Measurements from ENCODE around the gene SSBP3.

SSBP3 gene

DNA sequence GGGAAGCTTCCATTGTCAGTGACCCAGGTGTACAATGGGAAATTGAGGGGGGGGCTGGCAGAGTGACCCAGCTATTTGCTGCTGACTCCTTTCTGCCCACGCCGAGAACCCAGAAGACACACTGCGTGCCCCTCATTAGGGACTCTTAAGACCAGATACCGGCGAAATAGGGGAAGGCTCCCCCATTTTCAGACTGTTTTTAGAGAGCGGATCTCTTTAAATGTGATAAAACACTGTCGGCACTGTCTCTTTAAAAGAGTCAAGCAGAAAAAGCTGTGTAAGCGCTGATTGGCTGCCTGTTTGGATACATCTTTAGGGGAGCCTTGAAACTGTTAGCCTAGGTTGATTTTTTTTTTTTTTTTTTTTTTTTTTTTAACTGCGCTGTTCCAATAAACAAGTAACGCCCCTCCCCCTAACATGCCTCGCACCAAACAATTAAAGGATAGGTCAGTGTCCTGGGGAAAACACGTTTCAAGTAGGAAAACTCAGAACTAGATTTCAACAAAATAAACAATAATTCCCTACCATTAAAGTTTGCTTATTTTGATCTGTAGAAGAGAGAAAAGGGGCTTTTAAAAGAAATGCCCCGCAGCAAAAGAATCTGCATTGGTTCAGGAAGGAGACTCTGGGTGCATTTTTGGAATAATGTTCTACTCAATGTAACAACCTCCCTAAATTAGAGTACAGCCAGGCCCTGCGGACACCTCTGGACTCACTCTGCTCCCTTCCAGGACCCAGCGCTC is 1.4 kb upstream of the SSBP3 start:
- Histone ChIP-seq H3K4me2 (ENCODE audit: low read depth, low read length, poor library complexity, severe bottlenecking) (peak overlapping the region; percentile 69), H3F3A (ENCODE audit: insufficient read depth) (0 out of 2 replicates have a peak, but pooled peaks cover 8% of the 10 kb centered on the region), H3K27ac (ENCODE audit: low read depth, low read length) (peak overlapping the region; percentile 20), H3K79me2 (ENCODE audit: insufficient read depth, low read length) (no peaks in the 10 kb centered on the region), H3K27me3 (ENCODE audit: low read length) (no peaks in the 10 kb centered on the region), H3K36me3 (ENCODE audit: low read length) (no peaks in the 10 kb centered on the region), H4K20me1 (ENCODE audit: low read depth, low read length) (no peaks in the 10 kb centered on the region; the same call in 1 of the 2 replicates), H2AFZ (ENCODE audit: low read depth, low read length, severe bottlenecking) (peak overlapping the region; percentile 37), H3K9me2 (replicated peaks; ENCODE audit: insufficient read depth, low read length) (no peaks in the 10 kb centered on the region), H3K4me3 (ENCODE audit: insufficient read depth, low read length, poor library complexity, severe bottlenecking) (peak overlapping the region; percentile 91), H3K9ac (ENCODE audit: low read length) (peak overlapping the region; percentile 63), H3K9me3 (ENCODE audit: insufficient read depth, low read length) (no peaks in the 10 kb centered on the region)
- no peak for TF ChIP-seq EZH2phosphoT487 (conservative IDR thresholded peaks at IDR 0.05; ENCODE audit: low read length)
- TF ChIP-seq, protein P1, sequence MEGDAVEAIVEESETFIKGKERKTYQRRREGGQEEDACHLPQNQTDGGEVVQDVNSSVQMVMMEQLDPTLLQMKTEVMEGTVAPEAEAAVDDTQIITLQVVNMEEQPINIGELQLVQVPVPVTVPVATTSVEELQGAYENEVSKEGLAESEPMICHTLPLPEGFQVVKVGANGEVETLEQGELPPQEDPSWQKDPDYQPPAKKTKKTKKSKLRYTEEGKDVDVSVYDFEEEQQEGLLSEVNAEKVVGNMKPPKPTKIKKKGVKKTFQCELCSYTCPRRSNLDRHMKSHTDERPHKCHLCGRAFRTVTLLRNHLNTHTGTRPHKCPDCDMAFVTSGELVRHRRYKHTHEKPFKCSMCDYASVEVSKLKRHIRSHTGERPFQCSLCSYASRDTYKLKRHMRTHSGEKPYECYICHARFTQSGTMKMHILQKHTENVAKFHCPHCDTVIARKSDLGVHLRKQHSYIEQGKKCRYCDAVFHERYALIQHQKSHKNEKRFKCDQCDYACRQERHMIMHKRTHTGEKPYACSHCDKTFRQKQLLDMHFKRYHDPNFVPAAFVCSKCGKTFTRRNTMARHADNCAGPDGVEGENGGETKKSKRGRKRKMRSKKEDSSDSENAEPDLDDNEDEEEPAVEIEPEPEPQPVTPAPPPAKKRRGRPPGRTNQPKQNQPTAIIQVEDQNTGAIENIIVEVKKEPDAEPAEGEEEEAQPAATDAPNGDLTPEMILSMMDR (IDR thresholded peaks at IDR 0.05; ENCODE audit: insufficient read depth, low read length, poor library complexity, severe bottlenecking), result no peak

DNA sequence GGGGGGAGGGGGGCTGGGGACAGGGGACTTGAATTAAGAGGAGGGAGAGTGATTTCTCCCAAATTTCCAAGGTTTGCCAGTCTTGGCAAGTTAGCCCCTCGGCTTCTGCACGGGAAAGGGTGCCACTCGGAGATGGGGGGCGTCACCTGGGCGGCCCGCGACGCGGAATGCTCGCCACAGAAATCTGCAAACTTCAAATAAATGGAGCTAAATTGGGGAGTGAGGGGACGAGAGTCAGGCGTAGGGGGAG is 885 bp upstream of the SSBP3 start:
- Histone ChIP-seq H3K36me3 (ENCODE audit: low read length) (no peaks in the 10 kb centered on the region), H3K79me2 (ENCODE audit: insufficient read depth, low read length) (no peaks in the 10 kb centered on the region), H3K27ac (ENCODE audit: low read depth, low read length) (peak overlapping the region; percentile 20), H3K27me3 (ENCODE audit: low read length) (no peaks in the 10 kb centered on the region), H3K4me2 (ENCODE audit: low read depth, low read length, poor library complexity, severe bottlenecking) (peak overlapping the region; percentile 69), H2AFZ (ENCODE audit: low read depth, low read length, severe bottlenecking) (peak overlapping the region; percentile 37), H3K9ac (ENCODE audit: low read length) (peak overlapping the region; percentile 63), H3F3A (ENCODE audit: insufficient read depth) (0 out of 2 replicates have a peak, but pooled peaks cover 8% of the 10 kb centered on the region), H3K4me3 (ENCODE audit: insufficient read depth, low read length, poor library complexity, severe bottlenecking) (peak overlapping the region; percentile 91), H3K9me2 (replicated peaks; ENCODE audit: insufficient read depth, low read length) (no peaks in the 10 kb centered on the region), H3K9me3 (ENCODE audit: insufficient read depth, low read length) (no peaks in the 10 kb centered on the region), H4K20me1 (ENCODE audit: low read depth, low read length) (no peaks in the 10 kb centered on the region; the same call in 1 of the 2 replicates)
- no peak for TF ChIP-seq EZH2phosphoT487 (conservative IDR thresholded peaks at IDR 0.05; ENCODE audit: low read length)
- TF ChIP-seq, protein P1 (IDR thresholded peaks at IDR 0.05; ENCODE audit: insufficient read depth, low read length, poor library complexity, severe bottlenecking), result no peak

DNA sequence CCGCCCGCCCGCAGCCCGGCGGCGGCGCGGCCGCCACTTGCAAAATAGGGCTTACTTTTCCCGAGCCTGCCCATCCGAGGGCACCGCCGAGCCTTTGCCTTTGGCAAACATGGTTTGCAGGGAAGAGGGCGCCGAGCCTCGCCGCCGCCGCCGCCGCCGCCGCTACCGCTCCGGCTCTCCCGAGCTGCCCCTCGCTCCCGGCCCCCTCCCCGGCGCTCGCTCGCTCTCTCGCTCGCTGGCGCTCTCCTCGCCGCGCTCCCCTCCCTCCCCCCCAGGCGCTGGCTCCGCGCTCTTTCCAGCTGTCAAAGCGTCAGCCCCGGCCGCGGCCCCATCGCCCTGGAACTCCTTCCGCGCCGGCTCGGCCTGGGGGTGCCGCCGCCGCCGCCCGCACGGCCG is 298 bp downstream of the SSBP3 start:
- H4K20me1 ChIP-seq (ENCODE audit: low read depth, low read length), result no peaks in the 10 kb centered on the region; the same call in 1 of the 2 replicates
- peak overlapping the region; percentile 55 for H3K4me3 ChIP-seq (ENCODE audit: insufficient read depth, low read length, poor library complexity, severe bottlenecking)
- H3K27ac ChIP-seq (ENCODE audit: low read depth, low read length), result no peak overlapping the region
- H3K9me2 ChIP-seq (replicated peaks; ENCODE audit: insufficient read depth, low read length), result no peaks in the 10 kb centered on the region
- TF ChIP-seq EZH2phosphoT487 (conservative IDR thresholded peaks at IDR 0.05; ENCODE audit: low read length), result no peak
- TF ChIP-seq, protein P1 (IDR thresholded peaks at IDR 0.05; ENCODE audit: insufficient read depth, low read length, poor library complexity, severe bottlenecking), result no peak
- no peaks in the 10 kb centered on the region for H3K36me3 ChIP-seq (ENCODE audit: low read length)
- H2AFZ ChIP-seq (ENCODE audit: low read depth, low read length, severe bottlenecking), result no peak overlapping the region
- H3K4me2 ChIP-seq (ENCODE audit: low read depth, low read length, poor library complexity, severe bottlenecking), result peak overlapping the region; percentile 38
- H3K9ac ChIP-seq (ENCODE audit: low read length), result peak overlapping the region; percentile 26; the same call in 1 of the 2 replicates
- no peaks in the 10 kb centered on the region for H3K27me3 ChIP-seq (ENCODE audit: low read length)
- no peaks in the 10 kb centered on the region for H3K79me2 ChIP-seq (ENCODE audit: insufficient read depth, low read length)
- 0 out of 2 replicates have a peak, but pooled peaks cover 8% of the 10 kb centered on the region for H3F3A ChIP-seq (ENCODE audit: insufficient read depth)
- no peaks in the 10 kb centered on the region for H3K9me3 ChIP-seq (ENCODE audit: insufficient read depth, low read length)
